ENCODE data around the gene PAX9. TPM values are rescaled to one million over a fixed set of nuclear protein-coding genes. Genes with fewer than 3 reads are reported as not detected.

PAX9 gene
- total and polyA plus RNA-seq, 2 of the 13 experiments (the other 11 are each of a cell fraction or from before 2014, with no cell fraction given): 0.03 TPM; not detected in 1

- TF ChIP-seq, protein P1, sequence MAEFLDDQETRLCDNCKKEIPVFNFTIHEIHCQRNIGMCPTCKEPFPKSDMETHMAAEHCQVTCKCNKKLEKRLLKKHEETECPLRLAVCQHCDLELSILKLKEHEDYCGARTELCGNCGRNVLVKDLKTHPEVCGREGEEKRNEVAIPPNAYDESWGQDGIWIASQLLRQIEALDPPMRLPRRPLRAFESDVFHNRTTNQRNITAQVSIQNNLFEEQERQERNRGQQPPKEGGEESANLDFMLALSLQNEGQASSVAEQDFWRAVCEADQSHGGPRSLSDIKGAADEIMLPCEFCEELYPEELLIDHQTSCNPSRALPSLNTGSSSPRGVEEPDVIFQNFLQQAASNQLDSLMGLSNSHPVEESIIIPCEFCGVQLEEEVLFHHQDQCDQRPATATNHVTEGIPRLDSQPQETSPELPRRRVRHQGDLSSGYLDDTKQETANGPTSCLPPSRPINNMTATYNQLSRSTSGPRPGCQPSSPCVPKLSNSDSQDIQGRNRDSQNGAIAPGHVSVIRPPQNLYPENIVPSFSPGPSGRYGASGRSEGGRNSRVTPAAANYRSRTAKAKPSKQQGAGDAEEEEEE (CRISPR knock-in tag; IDR thresholded peaks at IDR 0.05; ENCODE audit: borderline replicate concordance): peak; percentile 45; the same call in 1 of the 2 replicates
- TF ChIP-seq HMG20B (CRISPR knock-in tag; conservative IDR thresholded peaks at IDR 0.05) (no peak), BORCS8-MEF2B (CRISPR knock-in tag; IDR thresholded peaks at IDR 0.05) (no peak), BCLAF1 (IDR thresholded peaks at IDR 0.05) (no peak), ZNF879 (CRISPR knock-in tag; IDR thresholded peaks at IDR 0.05) (no peak), IRF2 (CRISPR knock-in tag; IDR thresholded peaks at IDR 0.05) (0 out of 2 replicates have a peak, but pooled peaks have one; percentile 46)
- TF ChIP-seq, protein P2, sequence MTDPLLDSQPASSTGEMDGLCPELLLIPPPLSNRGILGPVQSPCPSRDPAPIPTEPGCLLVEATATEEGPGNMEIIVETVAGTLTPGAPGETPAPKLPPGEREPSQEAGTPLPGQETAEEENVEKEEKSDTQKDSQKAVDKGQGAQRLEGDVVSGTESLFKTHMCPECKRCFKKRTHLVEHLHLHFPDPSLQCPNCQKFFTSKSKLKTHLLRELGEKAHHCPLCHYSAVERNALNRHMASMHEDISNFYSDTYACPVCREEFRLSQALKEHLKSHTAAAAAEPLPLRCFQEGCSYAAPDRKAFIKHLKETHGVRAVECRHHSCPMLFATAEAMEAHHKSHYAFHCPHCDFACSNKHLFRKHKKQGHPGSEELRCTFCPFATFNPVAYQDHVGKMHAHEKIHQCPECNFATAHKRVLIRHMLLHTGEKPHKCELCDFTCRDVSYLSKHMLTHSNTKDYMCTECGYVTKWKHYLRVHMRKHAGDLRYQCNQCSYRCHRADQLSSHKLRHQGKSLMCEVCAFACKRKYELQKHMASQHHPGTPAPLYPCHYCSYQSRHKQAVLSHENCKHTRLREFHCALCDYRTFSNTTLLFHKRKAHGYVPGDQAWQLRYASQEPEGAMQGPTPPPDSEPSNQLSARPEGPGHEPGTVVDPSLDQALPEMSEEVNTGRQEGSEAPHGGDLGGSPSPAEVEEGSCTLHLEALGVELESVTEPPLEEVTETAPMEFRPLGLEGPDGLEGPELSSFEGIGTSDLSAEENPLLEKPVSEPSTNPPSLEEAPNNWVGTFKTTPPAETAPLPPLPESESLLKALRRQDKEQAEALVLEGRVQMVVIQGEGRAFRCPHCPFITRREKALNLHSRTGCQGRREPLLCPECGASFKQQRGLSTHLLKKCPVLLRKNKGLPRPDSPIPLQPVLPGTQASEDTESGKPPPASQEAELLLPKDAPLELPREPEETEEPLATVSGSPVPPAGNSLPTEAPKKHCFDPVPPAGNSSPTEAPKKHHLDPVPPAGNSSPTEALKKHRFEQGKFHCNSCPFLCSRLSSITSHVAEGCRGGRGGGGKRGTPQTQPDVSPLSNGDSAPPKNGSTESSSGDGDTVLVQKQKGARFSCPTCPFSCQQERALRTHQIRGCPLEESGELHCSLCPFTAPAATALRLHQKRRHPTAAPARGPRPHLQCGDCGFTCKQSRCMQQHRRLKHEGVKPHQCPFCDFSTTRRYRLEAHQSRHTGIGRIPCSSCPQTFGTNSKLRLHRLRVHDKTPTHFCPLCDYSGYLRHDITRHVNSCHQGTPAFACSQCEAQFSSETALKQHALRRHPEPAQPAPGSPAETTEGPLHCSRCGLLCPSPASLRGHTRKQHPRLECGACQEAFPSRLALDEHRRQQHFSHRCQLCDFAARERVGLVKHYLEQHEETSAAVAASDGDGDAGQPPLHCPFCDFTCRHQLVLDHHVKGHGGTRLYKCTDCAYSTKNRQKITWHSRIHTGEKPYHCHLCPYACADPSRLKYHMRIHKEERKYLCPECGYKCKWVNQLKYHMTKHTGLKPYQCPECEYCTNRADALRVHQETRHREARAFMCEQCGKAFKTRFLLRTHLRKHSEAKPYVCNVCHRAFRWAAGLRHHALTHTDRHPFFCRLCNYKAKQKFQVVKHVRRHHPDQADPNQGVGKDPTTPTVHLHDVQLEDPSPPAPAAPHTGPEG (CRISPR knock-in tag; IDR thresholded peaks at IDR 0.05): no peak
- TF ChIP-seq, protein P3, sequence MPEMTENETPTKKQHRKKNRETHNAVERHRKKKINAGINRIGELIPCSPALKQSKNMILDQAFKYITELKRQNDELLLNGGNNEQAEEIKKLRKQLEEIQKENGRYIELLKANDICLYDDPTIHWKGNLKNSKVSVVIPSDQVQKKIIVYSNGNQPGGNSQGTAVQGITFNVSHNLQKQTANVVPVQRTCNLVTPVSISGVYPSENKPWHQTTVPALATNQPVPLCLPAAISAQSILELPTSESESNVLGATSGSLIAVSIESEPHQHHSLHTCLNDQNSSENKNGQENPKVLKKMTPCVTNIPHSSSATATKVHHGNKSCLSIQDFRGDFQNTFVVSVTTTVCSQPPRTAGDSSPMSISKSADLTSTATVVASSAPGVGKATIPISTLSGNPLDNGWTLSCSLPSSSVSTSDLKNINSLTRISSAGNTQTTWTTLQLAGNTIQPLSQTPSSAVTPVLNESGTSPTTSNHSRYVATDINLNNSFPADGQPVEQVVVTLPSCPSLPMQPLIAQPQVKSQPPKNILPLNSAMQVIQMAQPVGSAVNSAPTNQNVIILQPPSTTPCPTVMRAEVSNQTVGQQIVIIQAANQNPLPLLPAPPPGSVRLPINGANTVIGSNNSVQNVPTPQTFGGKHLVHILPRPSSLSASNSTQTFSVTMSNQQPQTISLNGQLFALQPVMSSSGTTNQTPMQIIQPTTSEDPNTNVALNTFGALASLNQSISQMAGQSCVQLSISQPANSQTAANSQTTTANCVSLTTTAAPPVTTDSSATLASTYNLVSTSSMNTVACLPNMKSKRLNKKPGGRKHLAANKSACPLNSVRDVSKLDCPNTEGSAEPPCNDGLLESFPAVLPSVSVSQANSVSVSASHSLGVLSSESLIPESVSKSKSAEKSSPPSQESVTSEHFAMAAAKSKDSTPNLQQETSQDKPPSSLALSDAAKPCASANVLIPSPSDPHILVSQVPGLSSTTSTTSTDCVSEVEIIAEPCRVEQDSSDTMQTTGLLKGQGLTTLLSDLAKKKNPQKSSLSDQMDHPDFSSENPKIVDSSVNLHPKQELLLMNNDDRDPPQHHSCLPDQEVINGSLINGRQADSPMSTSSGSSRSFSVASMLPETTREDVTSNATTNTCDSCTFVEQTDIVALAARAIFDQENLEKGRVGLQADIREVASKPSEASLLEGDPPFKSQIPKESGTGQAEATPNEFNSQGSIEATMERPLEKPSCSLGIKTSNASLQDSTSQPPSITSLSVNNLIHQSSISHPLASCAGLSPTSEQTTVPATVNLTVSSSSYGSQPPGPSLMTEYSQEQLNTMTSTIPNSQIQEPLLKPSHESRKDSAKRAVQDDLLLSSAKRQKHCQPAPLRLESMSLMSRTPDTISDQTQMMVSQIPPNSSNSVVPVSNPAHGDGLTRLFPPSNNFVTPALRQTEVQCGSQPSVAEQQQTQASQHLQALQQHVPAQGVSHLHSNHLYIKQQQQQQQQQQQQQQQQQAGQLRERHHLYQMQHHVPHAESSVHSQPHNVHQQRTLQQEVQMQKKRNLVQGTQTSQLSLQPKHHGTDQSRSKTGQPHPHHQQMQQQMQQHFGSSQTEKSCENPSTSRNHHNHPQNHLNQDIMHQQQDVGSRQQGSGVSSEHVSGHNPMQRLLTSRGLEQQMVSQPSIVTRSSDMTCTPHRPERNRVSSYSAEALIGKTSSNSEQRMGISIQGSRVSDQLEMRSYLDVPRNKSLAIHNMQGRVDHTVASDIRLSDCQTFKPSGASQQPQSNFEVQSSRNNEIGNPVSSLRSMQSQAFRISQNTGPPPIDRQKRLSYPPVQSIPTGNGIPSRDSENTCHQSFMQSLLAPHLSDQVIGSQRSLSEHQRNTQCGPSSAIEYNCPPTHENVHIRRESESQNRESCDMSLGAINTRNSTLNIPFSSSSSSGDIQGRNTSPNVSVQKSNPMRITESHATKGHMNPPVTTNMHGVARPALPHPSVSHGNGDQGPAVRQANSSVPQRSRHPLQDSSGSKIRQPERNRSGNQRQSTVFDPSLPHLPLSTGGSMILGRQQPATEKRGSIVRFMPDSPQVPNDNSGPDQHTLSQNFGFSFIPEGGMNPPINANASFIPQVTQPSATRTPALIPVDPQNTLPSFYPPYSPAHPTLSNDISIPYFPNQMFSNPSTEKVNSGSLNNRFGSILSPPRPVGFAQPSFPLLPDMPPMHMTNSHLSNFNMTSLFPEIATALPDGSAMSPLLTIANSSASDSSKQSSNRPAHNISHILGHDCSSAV (CRISPR knock-in tag; IDR thresholded peaks at IDR 0.05; ENCODE audit: borderline replicate concordance): no peak; the same call in 1 of the 2 replicates
Measured at GRCh38 chr14:36647824-36648753, 13.6 kb upstream of the PAX9 start (continued).

All from HepG2 (cell line).